ENCODE data around the gene PDE4D.

Gene PDE4D

GRCh38 chr5:58968350-58968749, 925.2 kb downstream of the PDE4D start:
- Histone ChIP-seq H3K27me3 (ENCODE audit: insufficient read depth, poor library complexity, severe bottlenecking) (no peaks in the 10 kb centered on the region), H3K4me3 (replicated peaks; ENCODE audit: insufficient read depth, low read length) (no peak overlapping the region), H3K27ac (replicated peaks) (no peak overlapping the region)
- no peak for TF ChIP-seq POLR2AphosphoS5 (IDR thresholded peaks at IDR 0.05; ENCODE audit: low read depth)
- TF ChIP-seq SPI1 (IDR thresholded peaks at IDR 0.05; ENCODE audit: borderline replicate concordance, low read depth) = no peak
- TF ChIP-seq REST (IDR thresholded peaks at IDR 0.05; ENCODE audit: insufficient replicate concordance, low read depth) = no peak
- TF ChIP-seq CTCF (IDR thresholded peaks at IDR 0.05; ENCODE audit: insufficient read depth, low read length) = no peak
- DNase-seq (ENCODE audit: low read depth in 1 of 2, low spot score in 1 of 2) = no peak

GRCh38 chr5:58967597-58968281, 925.8 kb downstream of the PDE4D start:
- Histone ChIP-seq H3K27ac (replicated peaks) (no peak overlapping the region), H3K27me3 (ENCODE audit: insufficient read depth, poor library complexity, severe bottlenecking) (no peaks in the 10 kb centered on the region), H3K4me3 (replicated peaks; ENCODE audit: insufficient read depth, low read length) (no peak overlapping the region)
- no peak for DNase-seq (ENCODE audit: low read depth in 1 of 2, low spot score in 1 of 2)
- TF ChIP-seq POLR2AphosphoS5 (IDR thresholded peaks at IDR 0.05; ENCODE audit: low read depth) (no peak), SPI1 (IDR thresholded peaks at IDR 0.05; ENCODE audit: borderline replicate concordance, low read depth) (no peak), CTCF (IDR thresholded peaks at IDR 0.05; ENCODE audit: insufficient read depth, low read length) (no peak), REST (IDR thresholded peaks at IDR 0.05; ENCODE audit: insufficient replicate concordance, low read depth) (no peak), GABPA (IDR thresholded peaks at IDR 0.05; ENCODE audit: low read depth) (no peak)

- DNase-seq (ENCODE audit: low read depth in 1 of 2, low spot score in 1 of 2) = no peak
- Histone ChIP-seq H3K27ac (replicated peaks) (no peak overlapping the region), H3K4me3 (replicated peaks; ENCODE audit: insufficient read depth, low read length) (no peak overlapping the region), H3K27me3 (ENCODE audit: insufficient read depth, poor library complexity, severe bottlenecking) (no peaks in the 10 kb centered on the region)
- TF ChIP-seq REST (IDR thresholded peaks at IDR 0.05; ENCODE audit: insufficient replicate concordance, low read depth) (no peak), POLR2AphosphoS5 (IDR thresholded peaks at IDR 0.05; ENCODE audit: low read depth) (no peak), CTCF (IDR thresholded peaks at IDR 0.05; ENCODE audit: insufficient read depth, low read length) (no peak), SPI1 (IDR thresholded peaks at IDR 0.05; ENCODE audit: borderline replicate concordance, low read depth) (no peak), GABPA (IDR thresholded peaks at IDR 0.05; ENCODE audit: low read depth) (no peak)
Measured at GRCh38 chr5:58965677-58966414, 927.7 kb downstream of the PDE4D start.
